Renal pelvis (tissue), 4 donors: ENCODE measurements around the gene NAIP. TPM values are rescaled to one million over a fixed set of nuclear protein-coding genes. Genes with fewer than 3 reads are reported as not detected.
"Not testable (repeated sequence)": the region's sequence is repeated elsewhere in the genome, so short reads cannot be mapped to it uniquely, and the experiment has no call there.

Experiments used
- DNase-seq: peaks from one replicate; pipeline ENCODE4 v3.0.0-alpha.2; 2013
- polyA plus RNA-seq, 3 donors: library from polyadenylated mRNA; unstranded; fragments of 120-200 nt; gene quantifications; one replicate each; pipeline ENCODE4 v1.2.1, GENCODE V29; 2013; ENCODE audit not compliant: insufficient read length in 3 of 3

Gene NAIP
- polyA plus RNA-seq, 3 donors = 17.3 to 45.6 (median 37.5) TPM

- DNase-seq = not testable (repeated sequence)
Observed at GRCh38 chr5:70931709-70932368, 93.3 kb downstream of the NAIP start.

- DNase-seq = not testable (repeated sequence)
Observed at GRCh38 chr5:70925211-70925562, 100.0 kb downstream of the NAIP start.

Other genes with a start within 250 kb of the NAIP start
- gene SERF1A, start 124.7 kb downstream of the NAIP start, polyA plus RNA-seq = 10 to 100 TPM in 1 of 3 donors, 1 to 10 TPM in 2; 2.9 to 23.3 (median 4.4) TPM
- 10 to 100 TPM; 55.2 to 71.4 (median 59.6) TPM for gene SMN1, start 100.3 kb downstream of the NAIP start, polyA plus RNA-seq
- gene GTF2H2, start 42.3 kb upstream of the NAIP start, polyA plus RNA-seq = 10 to 100 TPM; 10.9 to 45.4 (median 23.1) TPM